Osteoblast (primary cell): ENCODE data around the gene KASH5. TPM values are rescaled to one million over a fixed set of nuclear protein-coding genes. Genes with fewer than 3 reads are reported as not detected.

Experiments
- DNase-seq: peaks from one replicate; pipeline ENCODE4 v3.0.0; 2011; ENCODE audit warnings: low spot score, mixed read lengths; ENCODE audit not compliant: insufficient read length; ENCODE audit errors: missing footprints
- H2AFZ ChIP-seq: 2 replicates; pipeline ENCODE4 v1.6.0; 2011; ENCODE audit warnings: mild to moderate bottlenecking, low read length
- H3K27ac ChIP-seq: 2 replicates; pipeline ENCODE4 v1.5.1; 2011; ENCODE audit warnings: mild to moderate bottlenecking, low read depth, low read length, moderate library complexity
- H3K27me3 ChIP-seq: 2 replicates; pipeline ENCODE4 v1.6.0; 2012; ENCODE audit warnings: mild to moderate bottlenecking, control low read depth, inconsistent platforms, low read length, moderate library complexity; ENCODE audit not compliant: insufficient read depth
- H3K36me3 ChIP-seq: 2 replicates; pipeline ENCODE4 v1.5.1; 2011; ENCODE audit warnings: mild to moderate bottlenecking, low read length, control low read depth, moderate library complexity; ENCODE audit not compliant: insufficient read depth
- H3K4me1 ChIP-seq: 2 replicates; pipeline ENCODE4 v1.5.1; 2011; ENCODE audit warnings: mild to moderate bottlenecking, low read length, control low read depth, moderate library complexity; ENCODE audit not compliant: insufficient read depth
- H3K4me2 ChIP-seq: 2 replicates; pipeline ENCODE4 v1.6.0; 2011; ENCODE audit warnings: mild to moderate bottlenecking, low read length; ENCODE audit not compliant: insufficient read depth
- H3K4me3 ChIP-seq: fragments of 200-600 bp; sonication (generic); 3 replicates; pipeline ENCODE4 v1.5.1; 2012; ENCODE audit warnings: mild to moderate bottlenecking, low read length, inconsistent platforms; ENCODE audit not compliant: insufficient read depth
- H3K79me2 ChIP-seq: 2 replicates; pipeline ENCODE4 v1.6.0; 2012; ENCODE audit warnings: mild to moderate bottlenecking, low read length, control low read depth, inconsistent platforms; ENCODE audit not compliant: insufficient read depth
- H3K9me3 ChIP-seq: 2 replicates; pipeline ENCODE4 v1.5.1; 2011; ENCODE audit warnings: low read depth, low read length, control low read depth
- H4K20me1 ChIP-seq: 2 replicates; pipeline ENCODE4 v1.6.0; 2012; ENCODE audit warnings: mild to moderate bottlenecking, low read length, control low read depth; ENCODE audit not compliant: insufficient read depth
- total RNA-seq: library from RNA; depleted of rRNA; stranded (reverse); fragments of >200 nt; gene quantifications from 2 replicates; pipeline ENCODE4 v1.2.3, GENCODE V29; 2012
- TF ChIP-seq, protein P1 (sequence below): IDR thresholded peaks from 2 replicates; pipeline ENCODE4 v1.5.1; 2011; ENCODE audit warnings: mild to moderate bottlenecking, low read depth, low read length, moderate library complexity; ENCODE audit errors: extremely low read depth

KASH5 gene
- total RNA-seq, 1 donor: not detected

DNA sequence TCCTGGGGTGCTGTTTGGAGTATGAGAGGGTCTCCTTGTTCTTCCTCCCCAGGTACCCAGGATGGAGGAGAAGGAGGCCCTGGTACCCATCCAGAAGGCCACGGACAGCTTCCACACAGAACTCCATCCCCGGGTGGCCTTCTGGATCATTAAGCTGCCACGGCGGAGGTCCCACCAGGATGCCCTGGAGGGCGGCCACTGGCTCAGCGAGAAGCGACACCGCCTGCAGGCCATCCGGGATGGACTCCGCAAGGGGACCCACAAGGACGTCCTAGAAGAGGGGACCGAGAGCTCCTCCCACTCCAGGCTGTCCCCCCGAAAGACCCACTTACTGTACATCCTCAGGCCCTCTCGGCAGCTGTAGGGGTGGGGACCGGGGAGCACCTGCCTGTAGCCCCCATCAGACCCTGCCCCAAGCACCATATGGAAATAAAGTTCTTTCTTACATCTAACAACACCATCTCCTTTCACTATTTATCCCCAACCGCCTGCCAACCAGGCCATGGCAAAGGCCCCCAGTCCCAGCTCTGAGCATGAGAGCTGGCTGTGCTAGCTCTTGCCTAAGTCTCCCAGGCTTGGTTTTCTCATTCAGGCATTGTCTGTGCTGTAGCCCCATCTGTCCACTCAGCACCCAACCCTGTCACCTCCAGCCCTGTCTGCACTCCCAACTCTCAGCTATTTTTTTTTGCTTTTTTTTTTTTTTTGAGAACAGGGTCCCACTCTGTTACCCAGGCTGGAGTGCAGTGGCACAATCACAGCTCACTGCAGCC lies 13.2 kb upstream of the KASH5 start:
- TF ChIP-seq, protein P1, sequence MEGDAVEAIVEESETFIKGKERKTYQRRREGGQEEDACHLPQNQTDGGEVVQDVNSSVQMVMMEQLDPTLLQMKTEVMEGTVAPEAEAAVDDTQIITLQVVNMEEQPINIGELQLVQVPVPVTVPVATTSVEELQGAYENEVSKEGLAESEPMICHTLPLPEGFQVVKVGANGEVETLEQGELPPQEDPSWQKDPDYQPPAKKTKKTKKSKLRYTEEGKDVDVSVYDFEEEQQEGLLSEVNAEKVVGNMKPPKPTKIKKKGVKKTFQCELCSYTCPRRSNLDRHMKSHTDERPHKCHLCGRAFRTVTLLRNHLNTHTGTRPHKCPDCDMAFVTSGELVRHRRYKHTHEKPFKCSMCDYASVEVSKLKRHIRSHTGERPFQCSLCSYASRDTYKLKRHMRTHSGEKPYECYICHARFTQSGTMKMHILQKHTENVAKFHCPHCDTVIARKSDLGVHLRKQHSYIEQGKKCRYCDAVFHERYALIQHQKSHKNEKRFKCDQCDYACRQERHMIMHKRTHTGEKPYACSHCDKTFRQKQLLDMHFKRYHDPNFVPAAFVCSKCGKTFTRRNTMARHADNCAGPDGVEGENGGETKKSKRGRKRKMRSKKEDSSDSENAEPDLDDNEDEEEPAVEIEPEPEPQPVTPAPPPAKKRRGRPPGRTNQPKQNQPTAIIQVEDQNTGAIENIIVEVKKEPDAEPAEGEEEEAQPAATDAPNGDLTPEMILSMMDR: no peak
- H3K36me3 ChIP-seq: no peaks in the 10 kb centered on the region
- no peak overlapping the region for H2AFZ ChIP-seq
- H3K9me3 ChIP-seq: peaks cover 2% of the 10 kb centered on the region
- H3K4me3 ChIP-seq: no peak overlapping the region
- peak; percentile 74 for DNase-seq
- no peak overlapping the region for H3K27ac ChIP-seq
- no peaks in the 10 kb centered on the region for H4K20me1 ChIP-seq
- no peak overlapping the region for H3K4me2 ChIP-seq
- no peaks in the 10 kb centered on the region for H3K27me3 ChIP-seq
- no peaks in the 10 kb centered on the region for H3K4me1 ChIP-seq
- H3K79me2 ChIP-seq: no peaks in the 10 kb centered on the region

DNA sequence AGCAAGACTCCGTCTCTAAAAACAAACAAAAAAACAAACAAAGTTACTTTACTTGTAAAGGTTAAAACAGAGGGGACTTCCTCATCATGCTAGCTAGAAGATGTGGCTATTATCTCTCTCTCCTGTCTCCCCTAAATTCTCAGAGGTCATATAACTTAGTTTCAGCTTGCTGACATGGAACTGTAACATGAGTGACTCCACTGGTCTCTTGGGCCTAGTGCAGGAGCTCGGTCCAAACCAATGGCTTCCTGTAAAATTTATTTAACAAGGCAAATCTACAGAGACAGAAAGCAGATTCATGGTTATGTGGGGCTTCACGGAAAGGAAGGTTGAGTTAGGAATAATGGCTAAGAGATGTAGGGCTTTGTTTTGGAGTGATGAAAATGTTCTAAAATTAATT lies 9.5 kb upstream of the KASH5 start:
- Histone ChIP-seq H3K4me1 (no peaks in the 10 kb centered on the region), H3K27ac (no peak overlapping the region), H3K36me3 (no peaks in the 10 kb centered on the region), H3K9me3 (peaks cover 3% of the 10 kb centered on the region), H3K4me2 (no peak overlapping the region), H3K27me3 (peaks cover 3% of the 10 kb centered on the region), H4K20me1 (no peaks in the 10 kb centered on the region), H3K79me2 (no peaks in the 10 kb centered on the region), H2AFZ (peak overlapping the region; percentile 35), H3K4me3 (no peak overlapping the region)
- no peak for DNase-seq
- TF ChIP-seq, protein P1: no peak

DNA sequence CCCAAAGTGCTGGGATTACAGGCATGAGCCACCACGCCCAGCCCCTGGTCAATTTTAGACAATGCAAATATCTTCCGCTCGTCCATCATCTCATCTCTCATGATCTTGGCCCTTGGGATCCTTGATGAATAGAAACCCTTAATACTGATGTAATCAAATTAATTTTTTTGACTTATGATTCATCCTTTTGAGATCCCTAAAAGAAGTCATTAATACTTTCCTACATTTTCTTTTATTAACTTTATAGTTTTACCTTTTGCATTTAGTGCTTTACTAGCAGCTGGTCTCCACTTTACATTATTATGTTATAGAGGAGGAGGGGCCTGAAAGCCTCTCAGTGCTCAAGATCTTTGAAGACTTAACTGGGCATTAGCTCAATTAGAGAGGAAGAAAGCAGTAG lies 7.7 kb upstream of the KASH5 start:
- no peaks in the 10 kb centered on the region for H3K4me1 ChIP-seq
- TF ChIP-seq, protein P1: no peak
- H3K79me2 ChIP-seq: no peaks in the 10 kb centered on the region
- H4K20me1 ChIP-seq: no peaks in the 10 kb centered on the region
- peaks cover 3% of the 10 kb centered on the region for H3K9me3 ChIP-seq
- H3K4me3 ChIP-seq: no peak overlapping the region
- H3K36me3 ChIP-seq: no peaks in the 10 kb centered on the region
- no peak overlapping the region for H3K27ac ChIP-seq
- H3K4me2 ChIP-seq: no peak overlapping the region
- no peak for DNase-seq
- no peak overlapping the region for H2AFZ ChIP-seq
- H3K27me3 ChIP-seq: peaks cover 3% of the 10 kb centered on the region

DNA sequence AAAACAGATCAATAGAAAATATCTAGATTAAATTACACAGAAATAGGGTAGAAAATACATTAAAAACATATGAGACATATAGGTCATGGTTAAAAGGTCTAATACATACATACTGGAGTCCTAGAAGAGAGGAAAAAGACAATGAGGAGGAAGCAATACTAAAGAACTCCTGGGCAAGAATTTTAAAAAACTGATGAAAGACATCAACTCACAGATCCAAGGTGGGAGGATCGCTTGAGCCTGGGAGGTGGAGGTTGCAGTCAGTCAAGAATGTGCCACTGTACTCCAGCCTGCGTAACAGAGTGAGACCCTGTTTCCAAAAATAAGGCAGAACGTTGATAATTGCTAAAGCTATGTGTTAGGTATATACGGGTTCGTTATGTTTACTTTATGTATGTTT lies 5.4 kb upstream of the KASH5 start:
- Histone ChIP-seq H3K9me3 (peaks cover 3% of the 10 kb centered on the region), H4K20me1 (no peaks in the 10 kb centered on the region), H2AFZ (no peak overlapping the region)

More for the DNA sequence above, 5.4 kb upstream of the KASH5 start:
- Histone ChIP-seq H3K27me3 (peaks cover 3% of the 10 kb centered on the region), H3K4me2 (no peak overlapping the region), H3K36me3 (no peaks in the 10 kb centered on the region), H3K4me3 (no peak overlapping the region), H3K79me2 (no peaks in the 10 kb centered on the region), H3K4me1 (no peaks in the 10 kb centered on the region), H3K27ac (no peak overlapping the region)
- TF ChIP-seq, protein P1: no peak
- no peak for DNase-seq
